Measurements from ENCODE around the gene SLIT3. TPM values are rescaled to one million over a fixed set of nuclear protein-coding genes. Genes with fewer than 3 reads are reported as not detected.

Gene SLIT3
- total RNA-seq, 2 experiments from 2014 or later, result not detected

DNA sequence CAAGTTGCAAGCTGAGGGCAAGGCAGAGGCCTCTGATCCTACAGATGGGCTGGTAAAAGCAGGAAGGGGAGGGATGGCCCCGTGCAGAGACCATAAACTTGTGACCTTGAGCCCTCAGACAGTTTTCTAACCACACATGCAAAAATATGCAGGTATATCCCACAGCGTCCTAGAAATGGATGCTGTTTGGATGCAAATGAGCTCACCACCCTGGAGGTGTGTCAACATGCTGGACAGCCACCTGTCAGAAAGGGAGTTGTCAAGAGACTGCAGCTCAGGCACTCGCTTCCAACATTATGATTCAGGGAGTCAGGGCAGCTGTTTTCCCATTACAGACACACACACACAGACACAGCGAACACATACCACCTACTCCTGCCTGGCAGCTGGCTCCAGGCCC, 624.4 kb downstream of the SLIT3 start:
- Mint-ChIP-seq H3K4me3 (no peak overlapping the region), H3K36me3 (ENCODE audit: low read depth) (no peaks in the 10 kb centered on the region), H3K27ac (no peak overlapping the region), H3K4me1 (ENCODE audit: low read depth) (no peaks in the 10 kb centered on the region), H3K9me3 (no peaks in the 10 kb centered on the region), H3K27me3 (no peaks in the 10 kb centered on the region)
- POLR2A ChIA-PET, result no interaction called here
- ATAC-seq (ENCODE audit: poor library complexity) (no peak), DNase-seq (no peak)
- CTCF ChIA-PET, result no interaction called here
- Histone ChIP-seq H3K9me3 (ENCODE audit: control insufficient read depth in 1 of 2, insufficient read depth in 1 of 2, low read length in 2 of 2) (no peaks in the 10 kb centered on the region), H3K27ac (ENCODE audit: low read depth in 1 of 2, low read length in 2 of 2) (no peak overlapping the region), H3K4me3 (ENCODE audit: low read length) (no peak overlapping the region), H3K27me3 (ENCODE audit: control insufficient read depth in 1 of 2, insufficient read depth in 2 of 2, low read length in 2 of 2) (no peaks in the 10 kb centered on the region), H3K36me3 (ENCODE audit: insufficient read depth, low read length) (no peaks in the 10 kb centered on the region), H3K4me1 (ENCODE audit: insufficient read depth, low read length) (peaks cover 3% of the 10 kb centered on the region)
- intact Hi-C loops (cut with DNase I, micrococcal nuclease), result loop anchor here in 1 of 2 experiments (5.0 kb wide), 1 partner anchor 626 kb away; the partner anchor contains the start of gene SLIT3
- TF ChIP-seq, protein P1, sequence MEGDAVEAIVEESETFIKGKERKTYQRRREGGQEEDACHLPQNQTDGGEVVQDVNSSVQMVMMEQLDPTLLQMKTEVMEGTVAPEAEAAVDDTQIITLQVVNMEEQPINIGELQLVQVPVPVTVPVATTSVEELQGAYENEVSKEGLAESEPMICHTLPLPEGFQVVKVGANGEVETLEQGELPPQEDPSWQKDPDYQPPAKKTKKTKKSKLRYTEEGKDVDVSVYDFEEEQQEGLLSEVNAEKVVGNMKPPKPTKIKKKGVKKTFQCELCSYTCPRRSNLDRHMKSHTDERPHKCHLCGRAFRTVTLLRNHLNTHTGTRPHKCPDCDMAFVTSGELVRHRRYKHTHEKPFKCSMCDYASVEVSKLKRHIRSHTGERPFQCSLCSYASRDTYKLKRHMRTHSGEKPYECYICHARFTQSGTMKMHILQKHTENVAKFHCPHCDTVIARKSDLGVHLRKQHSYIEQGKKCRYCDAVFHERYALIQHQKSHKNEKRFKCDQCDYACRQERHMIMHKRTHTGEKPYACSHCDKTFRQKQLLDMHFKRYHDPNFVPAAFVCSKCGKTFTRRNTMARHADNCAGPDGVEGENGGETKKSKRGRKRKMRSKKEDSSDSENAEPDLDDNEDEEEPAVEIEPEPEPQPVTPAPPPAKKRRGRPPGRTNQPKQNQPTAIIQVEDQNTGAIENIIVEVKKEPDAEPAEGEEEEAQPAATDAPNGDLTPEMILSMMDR (IDR thresholded peaks at IDR 0.05), result no peak

DNA sequence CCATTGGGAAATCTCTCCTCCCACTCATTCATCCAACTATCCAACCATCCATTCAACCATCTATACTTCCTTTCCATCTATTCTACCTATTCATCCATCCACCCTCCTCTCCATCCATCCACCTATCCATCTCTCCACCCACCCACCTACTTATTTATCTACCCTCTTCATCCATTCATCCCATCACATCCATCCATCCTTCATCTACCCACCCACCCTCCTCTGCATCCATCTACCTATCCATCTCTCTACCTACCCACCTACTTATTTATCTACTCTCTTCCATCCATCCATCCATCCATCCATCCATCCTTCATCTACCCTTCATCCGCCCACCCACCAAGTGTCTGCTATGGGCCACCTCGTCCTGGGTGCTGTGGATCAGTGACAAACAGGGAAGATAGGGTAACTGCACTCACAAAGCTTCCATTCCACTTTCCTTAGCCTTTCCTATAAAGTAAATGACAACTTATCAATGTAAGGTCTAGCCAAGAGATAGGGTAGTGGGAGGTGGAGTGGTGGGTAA, 625.0 kb downstream of the SLIT3 start:
- H3K27me3 ChIP-seq (ENCODE audit: control insufficient read depth in 1 of 2, insufficient read depth in 2 of 2, low read length in 2 of 2), result no peaks in the 10 kb centered on the region
- intact Hi-C loops (cut with DNase I, micrococcal nuclease), result loop anchor here in 1 of 2 experiments (5.0 kb wide), 1 partner anchor 626 kb away; the partner anchor contains the start of gene SLIT3
- Mint-ChIP-seq H3K27me3 (no peaks in the 10 kb centered on the region), H3K36me3 (ENCODE audit: low read depth) (no peaks in the 10 kb centered on the region), H3K27ac (no peak overlapping the region), H3K4me1 (ENCODE audit: low read depth) (no peaks in the 10 kb centered on the region), H3K4me3 (no peak overlapping the region), H3K9me3 (no peaks in the 10 kb centered on the region)
- H3K4me3 ChIP-seq (ENCODE audit: low read length), result no peak overlapping the region
- ATAC-seq (ENCODE audit: poor library complexity), result no peak
- H3K36me3 ChIP-seq (ENCODE audit: insufficient read depth, low read length), result no peaks in the 10 kb centered on the region
- peaks cover 3% of the 10 kb centered on the region for H3K4me1 ChIP-seq (ENCODE audit: insufficient read depth, low read length)
- ChIA-PET POLR2A (no interaction called here), CTCF (no interaction called here)
- no peak overlapping the region for H3K27ac ChIP-seq (ENCODE audit: low read depth in 1 of 2, low read length in 2 of 2)
- no peaks in the 10 kb centered on the region for H3K9me3 ChIP-seq (ENCODE audit: control insufficient read depth in 1 of 2, insufficient read depth in 1 of 2, low read length in 2 of 2)
- no peak for DNase-seq
- TF ChIP-seq, protein P1 (IDR thresholded peaks at IDR 0.05), result no peak

DNA sequence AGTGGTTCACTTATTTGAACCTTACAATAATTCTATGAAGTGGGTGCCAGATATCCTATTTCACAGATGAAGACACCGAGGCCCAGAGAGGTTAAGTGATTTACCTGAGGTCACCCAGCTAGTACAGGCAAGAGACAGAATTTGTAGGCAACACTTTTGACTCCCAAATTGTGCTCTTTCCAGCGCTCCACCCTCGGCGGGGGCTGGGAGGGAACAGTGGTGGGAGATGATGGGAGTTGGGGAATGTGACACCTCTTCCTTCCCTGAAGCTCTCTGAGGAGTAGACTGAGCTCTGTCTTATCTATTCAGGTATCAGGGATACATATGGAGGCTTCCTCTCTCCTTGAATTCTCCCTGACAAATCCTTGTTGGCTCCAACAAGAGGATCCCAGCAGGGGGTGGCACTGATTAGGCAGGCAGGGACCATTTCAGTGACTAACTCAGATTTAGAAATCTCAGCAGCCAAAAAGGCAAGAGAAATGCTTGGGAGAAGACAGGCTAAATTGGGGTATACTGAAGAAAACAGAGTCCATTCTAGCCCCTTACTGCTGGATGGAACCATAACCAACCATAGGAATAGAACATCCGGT, 626.0 kb downstream of the SLIT3 start:
- H3K36me3 Mint-ChIP-seq (ENCODE audit: low read depth), result no peaks in the 10 kb centered on the region
- H3K9me3 ChIP-seq (ENCODE audit: control insufficient read depth in 1 of 2, insufficient read depth in 1 of 2, low read length in 2 of 2), result no peaks in the 10 kb centered on the region
- no peak overlapping the region for H3K27ac Mint-ChIP-seq
- DNase-seq, result no peak
- no peak overlapping the region for H3K4me3 Mint-ChIP-seq
- H3K4me3 ChIP-seq (ENCODE audit: low read length), result no peak overlapping the region
- H3K9me3 Mint-ChIP-seq, result no peaks in the 10 kb centered on the region
- TF ChIP-seq, protein P1 (IDR thresholded peaks at IDR 0.05), result no peak
- peaks cover 3% of the 10 kb centered on the region for H3K4me1 ChIP-seq (ENCODE audit: insufficient read depth, low read length)
- ChIA-PET POLR2A (no interaction called here), CTCF (no interaction called here)
- H3K27me3 ChIP-seq (ENCODE audit: control insufficient read depth in 1 of 2, insufficient read depth in 2 of 2, low read length in 2 of 2), result no peaks in the 10 kb centered on the region
- no peaks in the 10 kb centered on the region for H3K4me1 Mint-ChIP-seq (ENCODE audit: low read depth)
- no peaks in the 10 kb centered on the region for H3K27me3 Mint-ChIP-seq
- H3K36me3 ChIP-seq (ENCODE audit: insufficient read depth, low read length), result no peaks in the 10 kb centered on the region
- no peak for ATAC-seq (ENCODE audit: poor library complexity)
- intact Hi-C loops (cut with DNase I, micrococcal nuclease), result loop anchor here in 1 of 2 experiments (5.0 kb wide), 1 partner anchor 627 kb away; the partner anchor contains the start of gene SLIT3
- H3K27ac ChIP-seq (ENCODE audit: low read depth in 1 of 2, low read length in 2 of 2), result no peak overlapping the region
